ENCODE data around the gene APC2. TPM values are rescaled to one million over a fixed set of nuclear protein-coding genes. Genes with fewer than 3 reads are reported as not detected.

The APC2 gene
- total RNA-seq, 1 experiment from 2014 or later, result 1.6 TPM

GRCh38 chr19:1441022-1441426, 8.9 kb upstream of the APC2 start:
- TF ChIP-seq EZH2 (IDR thresholded peaks at IDR 0.05; ENCODE audit: low read depth) (no peak), CTCF (conservative IDR thresholded peaks at IDR 0.05) (no peak)
- Histone ChIP-seq H3F3A (ENCODE audit: insufficient read depth, low read depth) (peaks cover 72% of the 10 kb centered on the region), H3K79me2 (ENCODE audit: low read depth) (peaks cover 40% of the 10 kb centered on the region), H3K9me3 (ENCODE audit: insufficient read depth, low read depth) (no peaks in the 10 kb centered on the region), H3K4me2 (peak overlapping the region; percentile 90; the same call in 1 of the 2 replicates), H2AFZ (no peak overlapping the region), H3K27ac (no peak overlapping the region; the same call in 1 of the 2 replicates), H3K36me3 (ENCODE audit: low read depth) (peaks cover 10% of the 10 kb centered on the region), H3K4me3 (peak overlapping the region; percentile 76; the same call in 1 of the 2 replicates), H3K27me3 (ENCODE audit: insufficient read depth, low read depth) (no peaks in the 10 kb centered on the region), H4K20me1 (ENCODE audit: insufficient read depth) (peaks cover 39% of the 10 kb centered on the region), H3K4me1 (replicated peaks; ENCODE audit: insufficient read depth) (peaks cover 19% of the 10 kb centered on the region), H3K9me2 (ENCODE audit: insufficient read depth) (no peaks in the 10 kb centered on the region)
- CTCF ChIA-PET, result no interaction called here
- BruUV-seq (replicated peaks), result no TSS peak
- POLR2A ChIA-PET (ENCODE audit: unreplicated experiment), result no interaction called here
- no peak for DNase-seq
- intact Hi-C loops (cut with micrococcal nuclease; ENCODE audit: unreplicated experiment), result no loop called here

GRCh38 chr19:1441677-1442438, 8.1 kb upstream of the APC2 start:
- H3K4me2 ChIP-seq, result no peak overlapping the region
- H3K79me2 ChIP-seq (ENCODE audit: low read depth), result peaks cover 40% of the 10 kb centered on the region
- no peak overlapping the region for H2AFZ ChIP-seq
- peaks cover 19% of the 10 kb centered on the region for H3K4me1 ChIP-seq (replicated peaks; ENCODE audit: insufficient read depth)
- intact Hi-C loops (cut with micrococcal nuclease; ENCODE audit: unreplicated experiment), result no loop called here
- H3F3A ChIP-seq (ENCODE audit: insufficient read depth, low read depth), result peaks cover 65% of the 10 kb centered on the region
- BruUV-seq (replicated peaks), result no TSS peak
- TF ChIP-seq CTCF (conservative IDR thresholded peaks at IDR 0.05) (no peak), EZH2 (IDR thresholded peaks at IDR 0.05; ENCODE audit: low read depth) (no peak)
- ChIA-PET CTCF (no interaction called here), POLR2A (ENCODE audit: unreplicated experiment) (no interaction called here)
- no peaks in the 10 kb centered on the region for H3K27me3 ChIP-seq (ENCODE audit: insufficient read depth, low read depth)
- no peaks in the 10 kb centered on the region for H3K9me3 ChIP-seq (ENCODE audit: insufficient read depth, low read depth)
- peaks cover 10% of the 10 kb centered on the region for H3K36me3 ChIP-seq (ENCODE audit: low read depth)
- peaks cover 39% of the 10 kb centered on the region for H4K20me1 ChIP-seq (ENCODE audit: insufficient read depth)
- H3K9me2 ChIP-seq (ENCODE audit: insufficient read depth), result no peaks in the 10 kb centered on the region
- H3K4me3 ChIP-seq, result no peak overlapping the region
- DNase-seq, result no peak
- H3K27ac ChIP-seq, result no peak overlapping the region; the same call in 1 of the 2 replicates

- H2AFZ ChIP-seq, result no peak overlapping the region
- H4K20me1 ChIP-seq (ENCODE audit: insufficient read depth), result peaks cover 24% of the 10 kb centered on the region
- H3K79me2 ChIP-seq (ENCODE audit: low read depth), result peaks cover 19% of the 10 kb centered on the region
- peak overlapping the region; percentile 51; the same call in 1 of the 2 replicates for H3K4me3 ChIP-seq
- peak; percentile 40 to 64 for DNase-seq
- ChIA-PET POLR2A (ENCODE audit: unreplicated experiment) (no interaction called here), CTCF (no interaction called here)
- TF ChIP-seq EZH2 (IDR thresholded peaks at IDR 0.05; ENCODE audit: low read depth) (no peak), CTCF (conservative IDR thresholded peaks at IDR 0.05) (peak; percentile 73)
- no TSS peak for BruUV-seq (replicated peaks)
- H3K27ac ChIP-seq, result no peak overlapping the region
- intact Hi-C loops (cut with micrococcal nuclease; ENCODE audit: unreplicated experiment), result loop anchor here (2.0 kb wide), 1 partner anchor 45 kb away; the partner anchor contains the start of genes PCSK4 and REEP6
- H3K9me2 ChIP-seq (ENCODE audit: insufficient read depth), result no peaks in the 10 kb centered on the region
- peaks cover 8% of the 10 kb centered on the region for H3K36me3 ChIP-seq (ENCODE audit: low read depth)
- no peaks in the 10 kb centered on the region for H3K9me3 ChIP-seq (ENCODE audit: insufficient read depth, low read depth)
- H3K4me2 ChIP-seq, result peak overlapping the region; percentile 72
- peaks cover 16% of the 10 kb centered on the region for H3K4me1 ChIP-seq (replicated peaks; ENCODE audit: insufficient read depth)
- peaks cover 46% of the 10 kb centered on the region for H3F3A ChIP-seq (ENCODE audit: insufficient read depth, low read depth)
- H3K27me3 ChIP-seq (ENCODE audit: insufficient read depth, low read depth), result no peaks in the 10 kb centered on the region
These were observed 4.6 kb upstream of the APC2 start for GRCh38 chr19:1445185-1445931.

All from PC-9 (cell line).